ENCODE results near the gene SNCG. TPM values are rescaled to one million over a fixed set of nuclear protein-coding genes. Genes with fewer than 3 reads are reported as not detected.
A peak's percentile ranks its signal among the peaks of the same experiment; 100 is the strongest.
"Not testable (repeated sequence)": the region's sequence is repeated elsewhere in the genome, so short reads cannot be mapped to it uniquely, and the experiment has no call there.

Gene SNCG
- total RNA-seq, 1 experiment from 2014 or later = not detected

DNA sequence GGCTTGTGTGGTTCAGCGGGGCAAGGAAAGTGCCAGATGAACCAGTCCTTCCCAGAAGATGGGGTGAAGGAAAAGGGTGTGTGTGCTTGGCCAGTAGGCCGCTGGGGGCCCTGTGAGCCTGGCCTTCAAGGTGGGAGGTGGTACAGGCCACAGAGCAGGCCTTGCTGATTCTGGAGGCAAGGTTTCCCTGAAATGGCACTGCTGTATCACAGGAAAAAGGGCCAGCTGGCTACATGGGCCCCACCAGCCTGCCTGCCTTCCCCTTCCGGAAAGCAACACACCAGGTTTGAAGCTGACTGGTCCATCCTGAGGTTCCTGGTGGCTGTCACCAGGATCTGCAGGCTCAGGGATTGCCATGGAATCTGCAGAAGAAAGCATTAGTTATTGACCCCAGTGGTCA is 13.5 kb upstream of the SNCG start:
- no peaks in the 10 kb centered on the region for H3K36me3 ChIP-seq (ENCODE audit: insufficient read depth, low read length, poor library complexity, severe bottlenecking)
- intact Hi-C loops (cut with micrococcal nuclease; ENCODE audit: unreplicated experiment) = no loop called here
- BruUV-seq (replicated peaks) = no TSS peak
- H3K4me1 ChIP-seq (ENCODE audit: insufficient read depth, low read length, poor library complexity, severe bottlenecking) = no peaks in the 10 kb centered on the region
- no peaks in the 10 kb centered on the region for H3K9me3 ChIP-seq (ENCODE audit: low read depth, low read length, poor library complexity, severe bottlenecking)
- H3K27ac ChIP-seq (ENCODE audit: low read depth, low read length, poor library complexity, severe bottlenecking) = no peak overlapping the region
- no peak for TF ChIP-seq EZH2 (IDR thresholded peaks at IDR 0.05; ENCODE audit: borderline replicate concordance, low read depth, low read length, poor library complexity, severe bottlenecking)
- TF ChIP-seq, protein P1, sequence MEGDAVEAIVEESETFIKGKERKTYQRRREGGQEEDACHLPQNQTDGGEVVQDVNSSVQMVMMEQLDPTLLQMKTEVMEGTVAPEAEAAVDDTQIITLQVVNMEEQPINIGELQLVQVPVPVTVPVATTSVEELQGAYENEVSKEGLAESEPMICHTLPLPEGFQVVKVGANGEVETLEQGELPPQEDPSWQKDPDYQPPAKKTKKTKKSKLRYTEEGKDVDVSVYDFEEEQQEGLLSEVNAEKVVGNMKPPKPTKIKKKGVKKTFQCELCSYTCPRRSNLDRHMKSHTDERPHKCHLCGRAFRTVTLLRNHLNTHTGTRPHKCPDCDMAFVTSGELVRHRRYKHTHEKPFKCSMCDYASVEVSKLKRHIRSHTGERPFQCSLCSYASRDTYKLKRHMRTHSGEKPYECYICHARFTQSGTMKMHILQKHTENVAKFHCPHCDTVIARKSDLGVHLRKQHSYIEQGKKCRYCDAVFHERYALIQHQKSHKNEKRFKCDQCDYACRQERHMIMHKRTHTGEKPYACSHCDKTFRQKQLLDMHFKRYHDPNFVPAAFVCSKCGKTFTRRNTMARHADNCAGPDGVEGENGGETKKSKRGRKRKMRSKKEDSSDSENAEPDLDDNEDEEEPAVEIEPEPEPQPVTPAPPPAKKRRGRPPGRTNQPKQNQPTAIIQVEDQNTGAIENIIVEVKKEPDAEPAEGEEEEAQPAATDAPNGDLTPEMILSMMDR (conservative IDR thresholded peaks at IDR 0.05; ENCODE audit: low read depth, low read length) = no peak
- ChIA-PET POLR2A (ENCODE audit: low non-redundant PET) (no interaction called here), CTCF (no interaction called here)
- DNase-seq (ENCODE audit: low spot score) = no peak
- H3K27me3 ChIP-seq (replicated peaks; ENCODE audit: insufficient read depth, low read depth, low read length, poor library complexity) = no peaks in the 10 kb centered on the region
- no peak overlapping the region for H3K4me3 ChIP-seq (ENCODE audit: low read depth, low read length, poor library complexity, severe bottlenecking)

DNA sequence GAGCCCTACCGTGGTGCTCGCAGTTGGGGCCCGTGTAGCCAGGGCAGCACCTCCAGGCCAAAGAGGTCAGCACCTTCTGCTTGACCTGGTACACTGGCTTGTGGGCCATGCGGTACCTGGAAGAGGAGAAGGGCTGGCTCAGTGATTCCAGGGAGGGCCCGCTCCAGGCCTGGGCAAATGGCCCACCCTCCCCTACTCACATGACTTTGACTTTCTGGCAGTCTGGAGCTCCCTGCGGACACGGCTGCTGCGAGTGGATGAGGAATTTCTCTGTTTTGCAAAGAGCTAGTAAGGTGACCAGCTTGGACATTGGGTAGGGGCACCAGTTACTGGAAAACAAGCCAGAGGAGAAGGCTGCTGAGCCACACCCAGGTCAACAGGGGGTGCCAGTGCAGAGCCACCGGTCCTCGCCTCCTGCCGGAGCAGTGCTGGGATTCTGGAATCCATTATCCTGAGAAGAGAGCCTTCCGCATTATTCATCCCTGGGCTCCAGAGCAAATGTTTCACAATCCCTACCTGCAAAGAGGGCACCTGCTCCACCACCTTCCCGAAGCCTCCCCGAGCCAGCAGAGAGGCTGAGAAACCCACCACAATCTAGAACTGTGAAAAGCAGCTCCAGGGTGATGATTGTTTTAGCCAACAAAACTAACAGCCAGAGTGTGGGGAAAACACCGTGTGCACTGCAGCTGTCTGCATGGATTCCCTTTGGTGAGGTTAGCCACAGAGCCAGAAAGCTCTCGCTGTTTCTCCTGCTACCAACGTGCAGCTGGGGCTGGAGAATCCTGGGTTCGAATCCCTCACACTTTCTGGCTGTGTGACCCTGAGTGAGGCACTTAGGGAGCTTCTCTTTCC is 12.8 kb upstream of the SNCG start:
- no TSS peak for BruUV-seq (replicated peaks)
- CTCF ChIA-PET = interaction anchor here (0.5 kb wide), 1 partner anchor 342 kb away, joined by 5 read pairs; no protein-coding TSS in a partner anchor
- Histone ChIP-seq H3K27me3 (replicated peaks; ENCODE audit: insufficient read depth, low read depth, low read length, poor library complexity) (no peaks in the 10 kb centered on the region), H3K27ac (ENCODE audit: low read depth, low read length, poor library complexity, severe bottlenecking) (no peak overlapping the region), H3K9me3 (ENCODE audit: low read depth, low read length, poor library complexity, severe bottlenecking) (no peaks in the 10 kb centered on the region), H3K36me3 (ENCODE audit: insufficient read depth, low read length, poor library complexity, severe bottlenecking) (no peaks in the 10 kb centered on the region), H3K4me3 (ENCODE audit: low read depth, low read length, poor library complexity, severe bottlenecking) (no peak overlapping the region), H3K4me1 (ENCODE audit: insufficient read depth, low read length, poor library complexity, severe bottlenecking) (no peaks in the 10 kb centered on the region)
- POLR2A ChIA-PET (ENCODE audit: low non-redundant PET) = no interaction called here
- TF ChIP-seq, protein P1 (conservative IDR thresholded peaks at IDR 0.05; ENCODE audit: low read depth, low read length) = peak; percentile 37; the same call in 1 of the 2 replicates
- TF ChIP-seq EZH2 (IDR thresholded peaks at IDR 0.05; ENCODE audit: borderline replicate concordance, low read depth, low read length, poor library complexity, severe bottlenecking) = no peak
- intact Hi-C loops (cut with micrococcal nuclease; ENCODE audit: unreplicated experiment) = no loop called here
- DNase-seq (ENCODE audit: low spot score) = peak; percentile 46

DNA sequence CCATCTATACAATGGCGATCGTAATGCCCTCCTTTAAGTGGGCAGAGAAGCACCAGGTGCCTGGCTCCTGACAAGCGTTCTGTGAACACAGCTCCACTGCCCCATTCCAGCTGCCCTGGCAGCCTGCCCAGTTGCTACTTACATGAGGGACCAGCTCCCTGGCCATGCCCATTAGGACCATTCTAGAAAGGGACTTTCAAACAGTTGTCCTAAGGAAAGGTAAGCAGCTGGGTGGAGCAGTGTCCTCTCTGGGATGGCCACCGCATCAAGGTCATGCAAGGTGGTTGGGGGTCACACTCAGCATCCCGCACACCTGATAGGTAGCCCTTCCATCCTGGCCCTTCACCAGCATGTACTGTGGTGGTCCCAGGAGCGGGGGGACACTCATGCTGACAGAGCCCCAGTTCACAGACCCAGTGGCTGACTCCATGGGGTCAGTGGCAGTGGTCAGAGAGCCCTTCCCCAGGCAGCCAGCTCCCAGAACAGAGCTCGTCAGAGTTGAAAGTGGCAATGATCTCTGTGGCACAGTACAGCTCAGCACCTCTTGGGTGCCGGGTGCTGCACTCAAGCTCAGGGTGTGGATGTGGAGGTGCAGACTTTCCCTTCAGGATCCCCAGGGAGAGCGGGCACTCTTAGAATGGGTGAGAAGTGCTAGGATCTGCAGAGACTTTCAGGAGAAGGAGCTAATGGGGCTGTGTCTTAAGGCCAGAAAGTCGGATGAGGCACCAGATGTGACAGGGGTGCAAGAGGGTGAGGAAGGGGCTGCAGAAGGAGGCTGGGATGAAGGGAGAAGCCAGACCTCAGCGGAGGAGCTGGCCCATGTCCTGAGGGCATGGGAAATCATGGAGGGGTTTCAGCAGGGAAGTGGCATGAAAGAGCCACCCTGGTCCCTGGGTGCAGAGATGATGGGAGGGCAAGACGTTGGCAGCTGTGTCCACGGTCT is 11.9 kb upstream of the SNCG start:
- no peaks in the 10 kb centered on the region for H3K36me3 ChIP-seq (ENCODE audit: insufficient read depth, low read length, poor library complexity, severe bottlenecking)
- no peaks in the 10 kb centered on the region for H3K9me3 ChIP-seq (ENCODE audit: low read depth, low read length, poor library complexity, severe bottlenecking)
- no peaks in the 10 kb centered on the region for H3K4me1 ChIP-seq (ENCODE audit: insufficient read depth, low read length, poor library complexity, severe bottlenecking)
- ChIA-PET CTCF (no interaction called here), POLR2A (ENCODE audit: low non-redundant PET) (no interaction called here)
- intact Hi-C loops (cut with micrococcal nuclease; ENCODE audit: unreplicated experiment) = no loop called here
- no peak overlapping the region for H3K27ac ChIP-seq (ENCODE audit: low read depth, low read length, poor library complexity, severe bottlenecking)
- H3K27me3 ChIP-seq (replicated peaks; ENCODE audit: insufficient read depth, low read depth, low read length, poor library complexity) = no peaks in the 10 kb centered on the region
- TF ChIP-seq, protein P1 (conservative IDR thresholded peaks at IDR 0.05; ENCODE audit: low read depth, low read length) = no peak
- no peak for TF ChIP-seq EZH2 (IDR thresholded peaks at IDR 0.05; ENCODE audit: borderline replicate concordance, low read depth, low read length, poor library complexity, severe bottlenecking)
- no peak overlapping the region for H3K4me3 ChIP-seq (ENCODE audit: low read depth, low read length, poor library complexity, severe bottlenecking)
- DNase-seq (ENCODE audit: low spot score) = no peak
- no TSS peak for BruUV-seq (replicated peaks)

DNA sequence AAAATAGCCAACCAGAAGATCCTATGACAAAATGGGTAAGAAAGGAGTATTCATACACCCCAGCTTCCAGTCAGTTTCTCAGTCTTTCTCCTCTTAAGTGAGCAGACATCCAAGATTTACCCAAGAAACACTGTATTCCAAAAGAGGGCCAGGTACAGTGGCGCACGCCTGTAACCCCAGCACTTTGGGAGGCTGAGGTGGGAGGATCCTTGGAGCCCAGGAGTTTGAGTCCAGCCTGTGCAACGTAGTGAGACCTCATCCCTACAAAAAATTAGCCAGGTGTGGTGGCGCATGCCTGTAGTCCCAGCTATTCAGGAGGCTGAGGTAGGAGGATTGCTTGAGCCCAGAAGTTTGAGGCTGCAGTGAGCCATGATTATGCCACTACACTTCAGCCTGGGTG is 10.6 kb upstream of the SNCG start:
- H3K9me3 ChIP-seq (ENCODE audit: low read depth, low read length, poor library complexity, severe bottlenecking); BruUV-seq (replicated peaks); intact Hi-C loops (cut with micrococcal nuclease; ENCODE audit: unreplicated experiment); H3K36me3 ChIP-seq (ENCODE audit: insufficient read depth, low read length, poor library complexity, severe bottlenecking); H3K4me1 ChIP-seq (ENCODE audit: insufficient read depth, low read length, poor library complexity, severe bottlenecking); H3K4me3 ChIP-seq (ENCODE audit: low read depth, low read length, poor library complexity, severe bottlenecking); DNase-seq (ENCODE audit: low spot score); POLR2A ChIA-PET (ENCODE audit: low non-redundant PET); H3K27me3 ChIP-seq (replicated peaks; ENCODE audit: insufficient read depth, low read depth, low read length, poor library complexity); H3K27ac ChIP-seq (ENCODE audit: low read depth, low read length, poor library complexity, severe bottlenecking): not testable (repeated sequence)
- CTCF ChIA-PET = interaction anchor here (0.8 kb wide), 1 partner anchor 32 kb away, joined by 3 read pairs; no protein-coding TSS in a partner anchor

All from A673 (cell line).